Left lobe of liver (tissue), 2 donors: ENCODE measurements around the gene TMEM240. TPM values are rescaled to one million over a fixed set of nuclear protein-coding genes. Genes with fewer than 3 reads are reported as not detected.

Source experiments
- ATAC-seq: fragments of 200-7000 bp; cut with Tn5 transposase; one replicate; pipeline ENCODE4 v1.9.1; 2020; ENCODE audit warnings: mild to moderate bottlenecking, moderate library complexity
- DNase-seq: peaks from one replicate; pipeline ENCODE4 v3.0.0-alpha.2; 2020; ENCODE audit warnings: low spot score
- total RNA-seq: library from RNA; stranded (reverse); gene quantifications from one replicate; pipeline ENCODE4 v1.2.1, GENCODE V29; 2021
- donor health status: DM: no; HTN: no; CAD: no; lungs with moderate emphysema.
- donor health status: DM: no; HTN: yes; CAD: no.

TMEM240 gene
- 0.98 TPM for total RNA-seq

- ATAC-seq, result peak; percentile 23
- DNase-seq, result no peak
These were observed at the start of gene TMEM240 for GRCh38 chr1:1540090-1540817. TSS of gene TMEM240 (minus strand) at chr1:1540624. CDS start at chr1:1540346, 278 bp downstream.

DNA sequence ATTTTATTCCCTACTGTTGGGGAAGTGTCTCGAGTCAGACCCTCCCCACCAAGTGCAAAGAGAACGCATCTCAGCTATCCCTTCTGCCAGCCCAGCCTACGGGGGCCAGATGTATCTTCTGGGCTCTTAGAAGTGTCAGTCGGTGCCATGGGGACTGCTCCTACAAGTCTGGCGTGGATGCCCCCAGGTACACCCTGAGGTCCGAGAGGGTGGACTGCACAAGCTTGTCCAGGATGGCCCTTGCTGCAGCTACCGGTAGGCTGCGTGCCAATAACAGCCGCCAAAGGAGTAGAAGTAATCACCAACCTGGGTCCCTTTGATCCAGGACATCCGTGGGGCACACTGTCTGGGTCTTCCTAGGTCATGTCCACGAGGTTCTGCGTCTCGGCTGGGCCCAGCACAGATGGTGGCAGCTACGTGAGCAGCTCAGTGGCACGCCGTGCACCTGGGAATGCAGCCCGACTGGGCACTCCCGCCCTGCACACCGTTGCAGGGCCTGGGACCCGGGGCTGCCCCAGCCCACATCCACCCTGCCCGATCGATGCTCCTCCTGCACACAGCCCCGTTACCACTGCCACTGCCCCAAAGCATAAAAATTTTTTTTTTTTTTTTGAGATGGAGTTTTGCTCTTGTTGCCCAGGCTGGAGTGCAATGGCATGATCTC is 43.1 kb upstream of the TMEM240 start:
- no peak for ATAC-seq
- DNase-seq, result no peak

GRCh38 chr1:1582585-1583346 is 42.3 kb upstream of the TMEM240 start:
- ATAC-seq, result no peak
- DNase-seq, result no peak

DNA sequence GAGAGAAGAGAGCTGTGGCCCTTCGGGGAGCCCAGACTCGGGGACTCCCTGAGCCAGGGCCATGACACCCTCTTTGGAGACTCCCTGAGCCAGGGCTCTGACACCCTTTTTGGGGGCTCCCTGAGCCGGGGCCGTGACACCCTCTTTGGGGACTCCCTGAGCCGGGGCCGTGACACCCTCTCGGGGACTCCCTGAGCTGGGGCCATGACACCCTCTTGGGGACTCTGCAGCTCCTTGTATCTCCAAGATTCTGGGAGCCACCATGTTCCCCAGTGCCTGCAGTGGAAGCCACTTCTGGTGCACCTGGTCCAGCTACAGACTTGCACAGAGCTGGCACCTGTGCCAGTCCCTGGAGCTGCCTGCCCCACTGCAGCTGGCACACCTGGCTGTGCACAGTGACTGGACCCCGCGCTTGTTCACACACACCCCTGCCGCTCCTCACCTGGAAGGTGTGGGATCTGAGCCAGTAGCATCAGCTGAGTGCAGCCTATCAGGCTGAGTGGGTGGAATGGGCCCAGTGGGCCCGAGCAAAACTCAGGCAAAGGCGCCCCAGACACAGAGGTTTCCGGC is 38.0 kb upstream of the TMEM240 start:
- ATAC-seq, result no peak

GRCh38 chr1:1577367-1578011 is 37.1 kb upstream of the TMEM240 start:
- no peak for DNase-seq
- ATAC-seq, result peak; percentile 18

More for the DNA sequence above, 38.0 kb upstream of the TMEM240 start:
- no peak for DNase-seq

GRCh38 chr1:1574721-1575537 is 34.5 kb upstream of the TMEM240 start, which contains the start of gene SSU72:
TSS of gene SSU72 (minus strand) at chr1:1574863. CDS start at chr1:1574557, 306 bp downstream.
- DNase-seq, result peak; percentile 92

GRCh38 chr1:1573843-1574720 is 33.7 kb upstream of the TMEM240 start:
- ATAC-seq (peak; percentile 77), DNase-seq (no peak)

More at GRCh38 chr1:1574721-1575537, 34.5 kb upstream of the TMEM240 start, which contains the start of gene SSU72:
- ATAC-seq, result peak; percentile 85

GRCh38 chr1:1569341-1569740 is 28.9 kb upstream of the TMEM240 start:
- no peak for ATAC-seq

DNA sequence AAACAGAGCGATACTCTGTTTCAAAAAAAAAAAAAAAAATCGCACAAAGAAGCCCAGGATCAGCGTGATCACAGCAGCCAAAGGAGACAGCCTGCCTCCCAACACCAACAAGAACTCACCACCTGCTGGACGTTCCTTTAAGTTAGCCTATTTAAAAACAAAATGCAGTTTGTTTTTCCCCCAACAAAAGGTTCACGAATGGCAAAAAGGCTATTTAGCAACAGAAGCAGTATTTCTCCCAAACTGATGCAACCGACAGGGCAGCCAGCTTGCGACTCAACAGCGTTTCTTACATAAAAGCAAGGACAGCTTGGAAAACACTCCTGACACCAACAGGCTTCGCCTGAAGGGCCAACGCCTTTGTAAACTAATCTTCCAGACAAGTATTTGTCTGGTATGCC is 27.5 kb upstream of the TMEM240 start:
- DNase-seq (no peak), ATAC-seq (no peak)

More at GRCh38 chr1:1569341-1569740, 28.9 kb upstream of the TMEM240 start:
- DNase-seq, result no peak

GRCh38 chr1:1567152-1567875 is 26.9 kb upstream of the TMEM240 start:
- ATAC-seq (no peak), DNase-seq (no peak)

DNA sequence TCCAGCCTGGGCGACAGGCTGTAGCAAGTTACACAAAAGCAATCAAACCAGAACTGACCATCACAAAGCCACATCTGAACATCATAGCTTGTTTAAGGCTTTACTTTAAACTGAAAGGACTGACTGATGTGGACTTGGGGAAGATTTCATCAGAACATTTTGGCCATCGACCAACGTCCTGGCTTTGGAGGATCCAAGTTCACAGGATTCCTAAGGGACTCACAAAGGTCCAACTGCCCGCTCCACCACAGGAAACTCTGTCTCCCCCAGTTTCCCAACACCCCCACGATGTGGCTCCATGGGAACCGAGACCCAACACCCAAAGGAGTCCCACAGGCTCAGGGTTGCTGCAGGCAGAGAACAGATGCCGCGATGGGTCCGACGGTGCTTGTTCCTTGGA is 24.9 kb upstream of the TMEM240 start:
- DNase-seq (peak; percentile 70), ATAC-seq (peak; percentile 87)

DNA sequence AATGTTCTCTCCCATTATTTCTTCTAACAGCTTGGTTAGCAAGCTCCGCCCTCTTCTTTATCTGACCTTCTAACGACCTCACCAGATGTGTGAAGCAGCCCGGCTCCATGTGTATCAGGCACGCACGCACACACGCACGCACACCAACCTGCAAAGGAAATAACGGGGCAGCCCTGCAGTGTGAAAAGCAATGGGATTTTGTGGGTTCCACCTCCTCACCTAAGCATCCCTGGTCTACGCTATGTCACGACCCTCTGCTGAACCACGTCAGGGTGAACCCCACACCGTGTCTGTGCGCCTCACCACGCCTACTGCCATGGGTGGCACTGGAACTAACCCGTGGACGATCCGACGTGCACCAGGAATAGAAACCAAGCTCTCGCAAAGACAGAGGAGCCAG is 23.8 kb upstream of the TMEM240 start:
- DNase-seq (no peak), ATAC-seq (no peak)

DNA sequence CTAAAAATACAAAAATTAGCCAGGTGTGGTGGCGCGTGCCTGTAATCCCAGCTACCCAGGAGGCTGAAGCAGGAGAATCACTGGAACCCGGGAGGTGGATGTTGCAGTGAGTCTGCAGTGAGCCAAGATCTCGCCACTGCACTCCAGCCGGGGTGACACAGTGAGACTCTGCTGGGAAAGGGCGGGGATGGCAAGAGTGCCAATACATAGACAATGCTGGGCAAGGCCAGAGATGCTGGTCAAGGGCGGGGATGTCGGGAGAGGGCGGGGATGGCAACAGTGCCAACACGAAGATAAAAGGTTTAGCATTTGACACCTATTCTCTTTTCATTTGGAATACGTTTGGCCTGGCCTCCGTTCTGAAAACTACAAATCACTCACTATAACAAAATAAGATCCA is 23.3 kb upstream of the TMEM240 start:
- ATAC-seq (no peak), DNase-seq (no peak)

DNA sequence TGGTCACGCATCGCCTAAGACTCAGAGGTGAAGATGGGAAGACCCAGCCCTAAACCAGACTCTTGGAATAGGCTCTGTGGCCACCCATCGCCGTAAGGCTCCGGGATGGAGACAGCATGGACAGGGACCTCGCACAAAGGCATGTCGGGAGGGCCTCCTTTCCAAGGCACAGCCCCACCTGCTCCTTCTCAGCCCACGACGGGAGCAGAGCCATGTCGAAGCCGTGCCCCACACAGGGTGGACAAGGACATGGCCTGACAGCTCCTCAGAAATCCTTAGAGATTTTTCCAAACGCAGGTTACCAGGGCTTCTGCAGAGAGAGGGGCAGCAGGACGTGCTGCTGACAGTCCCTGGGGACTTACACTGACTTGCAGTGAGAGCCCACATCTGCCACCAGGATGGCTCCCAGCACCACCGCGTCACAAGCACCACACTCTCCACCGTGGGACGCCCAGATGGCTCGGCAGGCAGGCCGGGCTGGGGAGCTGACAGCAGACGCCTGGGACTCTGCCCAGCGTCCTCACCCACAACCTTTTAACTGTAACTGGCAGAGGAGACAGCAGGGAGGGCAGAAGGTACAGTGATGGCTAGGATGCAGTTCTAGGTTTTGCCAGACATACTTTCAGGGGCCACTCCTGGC is 22.3 kb upstream of the TMEM240 start:
- DNase-seq (no peak), ATAC-seq (no peak)

- DNase-seq (no peak), ATAC-seq (no peak)
These were observed 21.5 kb upstream of the TMEM240 start for GRCh38 chr1:1561801-1562470.

GRCh38 chr1:1560178-1560577 is 19.8 kb upstream of the TMEM240 start:
- no peak for DNase-seq
- ATAC-seq, result no peak

GRCh38 chr1:1559066-1559465 is 18.6 kb upstream of the TMEM240 start:
- no peak for ATAC-seq

More at GRCh38 chr1:1559066-1559465, 18.6 kb upstream of the TMEM240 start:
- no peak for DNase-seq
